OCI-LY1 (cell line): ENCODE data around the gene CAT.
A peak's percentile ranks its signal among the peaks of the same experiment; 100 is the strongest.

Experiments used
- H2AFZ ChIP-seq: fragments of 200-600 bp; sonication (generic), shearing (Covaris generic); 2 replicates; pipeline ENCODE4 v1.6.0; 2014; ENCODE audit warnings: antibody characterized with exemption, mild to moderate bottlenecking, low read length
- H3F3A ChIP-seq: fragments of 200-600 bp; sonication (generic), shearing (Covaris generic); 2 replicates; pipeline ENCODE4 v1.6.0; 2014; ENCODE audit warnings: mild to moderate bottlenecking, antibody characterized with exemption, low read length, moderate library complexity; ENCODE audit not compliant: insufficient read depth
- H3K27ac ChIP-seq: fragments of 200-600 bp; sonication (generic); 2 replicates; pipeline ENCODE4 v1.5.1; 2014; ENCODE audit warnings: low read length, mixed run types, mild to moderate bottlenecking, low read depth; ENCODE audit not compliant: poor library complexity, severe bottlenecking
- H3K27me3 ChIP-seq: fragments of 200-600 bp; sonication (generic); 2 replicates; pipeline ENCODE4 v1.6.0; 2014; ENCODE audit warnings: antibody characterized with exemption, mild to moderate bottlenecking, low read length, moderate library complexity; ENCODE audit not compliant: insufficient read depth
- H3K36me3 ChIP-seq: fragments of 200-600 bp; sonication (generic); 2 replicates; pipeline ENCODE4 v1.6.1; 2014; ENCODE audit warnings: mild to moderate bottlenecking, antibody characterized with exemption, low read length, moderate library complexity, mixed read lengths; ENCODE audit not compliant: insufficient read depth
- H3K4me1 ChIP-seq: fragments of 200-600 bp; sonication (generic); 2 replicates; pipeline ENCODE4 v1.5.1; 2014; ENCODE audit warnings: mild to moderate bottlenecking, low read length, moderate library complexity; ENCODE audit not compliant: insufficient read depth, severe bottlenecking
- H3K4me2 ChIP-seq: fragments of 200-600 bp; sonication (generic), shearing (Covaris generic); 2 replicates; pipeline ENCODE4 v1.6.1; 2014; ENCODE audit warnings: low read length
- H3K4me3 ChIP-seq: fragments of 200-600 bp; sonication (generic); 2 replicates; pipeline ENCODE4 v1.5.1; 2014; ENCODE audit warnings: low read length, low read depth, mild to moderate bottlenecking, mixed read lengths; ENCODE audit not compliant: poor library complexity, severe bottlenecking
- H3K79me2 ChIP-seq: fragments of 200-600 bp; shearing (Covaris generic); 2 replicates; pipeline ENCODE4 v1.6.1; 2016; ENCODE audit warnings: mixed run types, low read length, mixed read lengths; ENCODE audit not compliant: insufficient read depth
- H3K9ac ChIP-seq: fragments of 200-600 bp; sonication (generic), shearing (Covaris generic); 2 replicates; pipeline ENCODE4 v1.6.1; 2014; ENCODE audit warnings: mild to moderate bottlenecking, low read length, mixed read lengths
- H3K9me2 ChIP-seq: fragments of 200-600 bp; sonication (generic), shearing (Covaris generic); 2 replicates; pipeline ENCODE4 v1.6.1; 2014; ENCODE audit warnings: low read depth, mild to moderate bottlenecking, low read length, mixed read lengths
- H3K9me3 ChIP-seq: fragments of 200-600 bp; shearing (Covaris generic); 2 replicates; pipeline ENCODE4 v1.6.1; 2014; ENCODE audit warnings: low read length, mixed read lengths
- H4K20me1 ChIP-seq: fragments of 200-600 bp; sonication (generic), shearing (Covaris generic); 2 replicates; pipeline ENCODE4 v1.6.0; 2016; ENCODE audit warnings: mild to moderate bottlenecking, low read length; ENCODE audit not compliant: insufficient read depth
- EZH2 ChIP-seq: fragments of 200-600 bp; sonication (generic), shearing (Covaris generic); IDR thresholded peaks from 2 replicates; pipeline ENCODE4 v1.8.0; 2017; ENCODE audit warnings: borderline replicate concordance, mixed run types, mild to moderate bottlenecking, antibody characterized with exemption, low read length, moderate library complexity, mixed read lengths
- TF ChIP-seq, protein P1 (sequence below): fragments of 200-600 bp; sonication (generic), shearing (Covaris generic); IDR thresholded peaks from 2 replicates; pipeline ENCODE4 v1.5.1; 2017; ENCODE audit warnings: mild to moderate bottlenecking, antibody characterized with exemption, low read length, moderate library complexity, mixed read lengths

CAT gene

DNA sequence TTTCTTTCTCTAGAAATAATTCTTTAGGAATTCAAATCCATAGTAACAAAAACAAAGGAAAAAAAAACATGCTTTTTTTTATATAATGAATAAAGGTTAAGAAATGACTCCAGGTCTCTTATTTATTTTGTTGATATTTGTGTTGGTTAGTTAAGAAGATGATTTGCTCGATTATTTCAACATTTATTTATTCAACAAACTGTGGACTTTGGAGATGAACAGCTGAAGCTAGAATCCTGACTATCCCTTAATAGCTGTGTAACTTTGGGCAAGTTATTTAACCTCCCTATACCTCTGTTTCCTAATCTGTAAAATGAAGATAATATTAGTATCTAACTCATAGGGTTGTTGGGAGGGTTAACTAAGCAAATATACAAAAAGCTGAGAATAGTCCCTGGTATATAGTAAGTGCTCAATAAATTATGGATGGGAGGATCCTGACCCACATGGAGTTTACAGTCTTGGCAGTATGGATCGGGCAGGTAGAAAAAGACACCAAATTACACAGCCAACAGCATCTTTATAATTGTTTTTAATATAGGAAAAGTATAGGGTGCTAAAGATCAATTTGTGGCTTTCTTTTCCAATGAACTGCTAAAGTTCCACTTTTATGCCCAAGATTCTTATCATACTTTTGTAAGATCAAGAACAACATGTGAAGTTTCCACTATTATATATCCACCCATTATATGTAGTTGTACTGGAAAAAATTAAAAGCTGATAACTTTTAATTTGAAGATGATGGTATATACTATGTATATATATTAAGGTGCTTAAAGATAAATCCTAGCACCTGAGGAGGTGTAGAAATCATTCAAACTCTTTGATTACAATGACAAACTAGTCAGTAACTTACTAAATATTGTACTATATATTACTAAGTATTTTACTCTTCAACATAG, 1.3 kb upstream of the CAT start:
- Histone ChIP-seq H2AFZ (no peak overlapping the region), H3K27ac (no peak overlapping the region), H3K36me3 (peaks cover 14% of the 10 kb centered on the region; the same call in 1 of the 2 replicates), H3K9me3 (no peaks in the 10 kb centered on the region), H3F3A (no peaks in the 10 kb centered on the region), H3K4me1 (peaks cover 17% of the 10 kb centered on the region), H4K20me1 (no peaks in the 10 kb centered on the region), H3K27me3 (no peaks in the 10 kb centered on the region), H3K4me3 (peak overlapping the region; percentile 72), H3K9me2 (no peaks in the 10 kb centered on the region), H3K79me2 (0 out of 2 replicates have a peak, but pooled peaks cover 3% of the 10 kb centered on the region), H3K9ac (peak overlapping the region; percentile 69), H3K4me2 (peak overlapping the region; percentile 99)
- TF ChIP-seq, protein P1, sequence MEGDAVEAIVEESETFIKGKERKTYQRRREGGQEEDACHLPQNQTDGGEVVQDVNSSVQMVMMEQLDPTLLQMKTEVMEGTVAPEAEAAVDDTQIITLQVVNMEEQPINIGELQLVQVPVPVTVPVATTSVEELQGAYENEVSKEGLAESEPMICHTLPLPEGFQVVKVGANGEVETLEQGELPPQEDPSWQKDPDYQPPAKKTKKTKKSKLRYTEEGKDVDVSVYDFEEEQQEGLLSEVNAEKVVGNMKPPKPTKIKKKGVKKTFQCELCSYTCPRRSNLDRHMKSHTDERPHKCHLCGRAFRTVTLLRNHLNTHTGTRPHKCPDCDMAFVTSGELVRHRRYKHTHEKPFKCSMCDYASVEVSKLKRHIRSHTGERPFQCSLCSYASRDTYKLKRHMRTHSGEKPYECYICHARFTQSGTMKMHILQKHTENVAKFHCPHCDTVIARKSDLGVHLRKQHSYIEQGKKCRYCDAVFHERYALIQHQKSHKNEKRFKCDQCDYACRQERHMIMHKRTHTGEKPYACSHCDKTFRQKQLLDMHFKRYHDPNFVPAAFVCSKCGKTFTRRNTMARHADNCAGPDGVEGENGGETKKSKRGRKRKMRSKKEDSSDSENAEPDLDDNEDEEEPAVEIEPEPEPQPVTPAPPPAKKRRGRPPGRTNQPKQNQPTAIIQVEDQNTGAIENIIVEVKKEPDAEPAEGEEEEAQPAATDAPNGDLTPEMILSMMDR, result no peak
- no peak for TF ChIP-seq EZH2

- Histone ChIP-seq H3K4me1 (peaks cover 23% of the 10 kb centered on the region), H3K4me3 (peak overlapping the region; percentile 72), H3K27ac (peak overlapping the region; percentile 58), H3K9ac (peak overlapping the region; percentile 69), H3K9me2 (no peaks in the 10 kb centered on the region), H3K9me3 (no peaks in the 10 kb centered on the region), H3F3A (no peaks in the 10 kb centered on the region), H3K27me3 (no peaks in the 10 kb centered on the region), H4K20me1 (no peaks in the 10 kb centered on the region), H3K79me2 (0 out of 2 replicates have a peak, but pooled peaks cover 3% of the 10 kb centered on the region), H3K36me3 (peaks cover 14% of the 10 kb centered on the region; the same call in 1 of the 2 replicates), H2AFZ (no peak overlapping the region), H3K4me2 (peak overlapping the region; percentile 99)
- TF ChIP-seq, protein P1, result no peak
- TF ChIP-seq EZH2, result no peak
Observed at GRCh38 chr11:34439610-34440198, 970 bp downstream of the CAT start.

DNA sequence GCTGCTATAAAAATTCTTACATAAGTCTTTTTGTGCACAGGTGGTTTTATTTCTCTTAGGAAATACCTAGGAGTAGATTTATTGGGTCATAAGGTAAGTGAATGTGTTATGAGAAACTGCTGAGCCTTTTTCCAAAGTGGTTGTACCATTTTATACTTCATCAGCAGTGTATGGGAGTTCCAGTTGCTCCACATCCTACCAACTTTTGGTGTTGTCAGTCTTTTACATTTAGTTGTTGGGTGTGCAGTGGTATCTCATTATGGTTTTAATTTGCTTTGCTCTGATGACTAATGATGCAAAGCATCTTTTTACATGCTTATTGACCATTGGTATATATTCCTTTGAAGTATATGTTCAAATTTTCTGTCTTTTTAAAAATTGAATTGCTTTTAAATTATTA, 3.1 kb downstream of the CAT start:
- Histone ChIP-seq H3F3A (no peaks in the 10 kb centered on the region), H3K27me3 (no peaks in the 10 kb centered on the region), H3K9ac (no peak overlapping the region), H3K79me2 (peaks cover 3% of the 10 kb centered on the region; the same call in 1 of the 2 replicates), H3K27ac (no peak overlapping the region), H3K4me2 (no peak overlapping the region), H3K4me3 (no peak overlapping the region), H4K20me1 (no peaks in the 10 kb centered on the region), H3K9me2 (no peaks in the 10 kb centered on the region), H3K9me3 (no peaks in the 10 kb centered on the region), H3K36me3 (peaks cover 14% of the 10 kb centered on the region; the same call in 1 of the 2 replicates), H3K4me1 (peaks cover 23% of the 10 kb centered on the region), H2AFZ (no peak overlapping the region)
- no peak for TF ChIP-seq EZH2
